Stimulated activated CD4-positive, alpha-beta T cell treated with anti-CD3 and anti-CD28 coated beads, TNF-alpha, amount 100 ng/mL, for 48 hours (primary cell): ENCODE measurements around the gene ALKAL2.

Source experiments
- DNase-seq, 3 donors: peaks; one replicate each; pipeline ENCODE4 v3.0.0-alpha.2; 2020; ENCODE audit warnings: low read depth in 3 of 3

ALKAL2 gene

GRCh38 chr2:290090-290722 lies 2.3 kb upstream of the ALKAL2 start:
- DNase-seq = peak in 2 of 3 donors; percentile 16 to 25

GRCh38 chr2:289362-290089 lies 1.6 kb upstream of the ALKAL2 start:
- no peak for DNase-seq

DNA sequence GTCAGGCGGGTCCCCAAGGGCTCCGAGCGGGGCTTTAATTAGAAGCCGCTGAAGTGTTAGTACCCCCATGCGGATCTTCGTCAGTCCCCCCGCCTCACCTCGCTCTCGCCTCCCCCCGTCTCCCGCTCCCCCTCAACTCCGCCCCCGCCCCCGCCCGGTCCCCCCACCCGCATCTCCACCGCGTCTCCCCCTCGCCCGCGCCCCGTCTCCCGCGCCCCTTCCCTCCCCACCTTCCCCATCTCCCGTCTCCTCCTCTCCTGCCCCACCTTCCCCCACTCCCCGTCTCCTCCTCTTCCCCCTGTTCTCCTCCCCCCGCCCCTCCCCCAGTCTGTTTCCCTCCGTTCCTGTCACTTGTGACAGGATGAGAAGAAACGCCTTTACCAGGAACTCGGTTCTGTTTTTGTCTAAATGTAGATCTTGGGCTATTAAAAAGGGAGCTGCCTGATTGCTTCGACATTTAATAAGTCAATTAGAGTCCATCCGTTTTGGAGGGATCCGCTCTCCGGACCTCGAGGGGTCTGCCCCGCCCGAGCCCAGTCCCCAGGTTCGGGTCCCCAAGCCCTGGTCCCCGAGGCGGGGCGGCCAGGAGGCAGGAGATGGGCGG lies 969 bp upstream of the ALKAL2 start:
- no peak for DNase-seq

DNA sequence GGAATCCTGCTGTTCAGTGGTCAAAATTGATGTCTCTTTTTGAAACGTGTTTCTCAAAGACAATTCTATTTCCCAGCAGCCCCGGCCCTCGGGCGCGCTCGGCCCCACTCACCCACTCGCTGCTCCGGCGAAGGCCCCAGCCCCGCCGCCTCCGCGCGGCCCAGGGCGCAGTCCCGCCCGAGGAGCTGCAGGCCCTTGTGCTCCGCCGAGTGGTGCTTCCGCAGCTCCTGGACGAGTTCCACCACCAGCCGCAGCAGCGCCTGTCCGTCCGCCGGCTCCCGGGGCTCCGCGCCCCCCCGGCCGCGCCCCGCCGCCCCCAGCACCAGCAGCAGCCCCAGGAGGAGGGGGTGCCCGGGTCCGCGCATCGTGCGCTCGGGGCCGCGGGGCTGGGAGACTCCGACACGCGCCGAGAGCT lies 413 bp downstream of the ALKAL2 start:
- DNase-seq = no peak

DNA sequence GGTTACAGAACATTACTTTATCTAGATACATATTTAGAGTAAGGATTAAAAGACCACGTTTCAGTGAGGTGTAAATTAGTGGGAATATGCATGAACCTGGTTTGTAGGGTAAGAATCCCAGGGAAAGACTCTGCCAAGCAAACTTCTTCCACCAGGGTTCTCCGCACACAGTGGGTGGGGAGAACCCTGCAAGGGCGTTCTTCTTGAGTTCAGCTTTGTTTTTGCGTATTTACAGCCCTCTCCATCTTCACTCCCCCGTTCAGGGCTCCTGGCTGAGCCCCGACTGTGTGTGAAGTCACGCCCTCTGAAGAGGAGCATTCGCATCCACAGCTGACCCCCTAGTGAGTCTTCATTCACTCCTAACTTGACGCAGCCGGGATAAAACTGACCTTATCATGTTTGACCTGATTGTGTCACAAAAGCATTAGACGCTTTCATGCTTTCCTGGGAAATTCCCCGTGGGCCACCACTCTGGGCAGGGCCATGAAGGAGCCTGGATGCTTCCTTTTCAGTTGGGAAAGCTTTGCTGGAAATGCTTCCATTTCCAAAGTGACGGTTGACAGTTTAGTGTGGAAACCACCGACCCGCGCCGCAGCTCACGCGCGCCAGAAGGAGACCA lies 1.0 kb downstream of the ALKAL2 start:
- no peak for DNase-seq

DNA sequence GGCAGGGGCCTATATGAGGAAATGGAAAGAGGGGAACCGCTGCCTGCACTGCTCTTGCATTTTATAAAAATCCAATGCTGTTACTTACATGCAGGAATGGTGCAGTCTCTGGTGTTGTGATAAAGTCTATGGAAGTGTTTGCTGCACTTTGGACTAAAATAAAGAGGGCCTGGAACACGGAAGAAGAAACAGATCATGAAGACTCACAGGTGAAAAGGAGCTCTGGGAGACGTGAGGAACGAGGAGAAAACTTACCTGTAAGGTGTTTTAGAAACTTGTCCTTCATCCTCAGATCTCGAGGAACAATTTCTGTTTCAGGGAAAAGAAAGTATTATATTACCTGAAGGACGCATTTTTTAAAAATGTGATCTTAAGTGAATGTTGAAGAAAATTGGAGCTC lies 1.9 kb downstream of the ALKAL2 start:
- DNase-seq = no peak

DNA sequence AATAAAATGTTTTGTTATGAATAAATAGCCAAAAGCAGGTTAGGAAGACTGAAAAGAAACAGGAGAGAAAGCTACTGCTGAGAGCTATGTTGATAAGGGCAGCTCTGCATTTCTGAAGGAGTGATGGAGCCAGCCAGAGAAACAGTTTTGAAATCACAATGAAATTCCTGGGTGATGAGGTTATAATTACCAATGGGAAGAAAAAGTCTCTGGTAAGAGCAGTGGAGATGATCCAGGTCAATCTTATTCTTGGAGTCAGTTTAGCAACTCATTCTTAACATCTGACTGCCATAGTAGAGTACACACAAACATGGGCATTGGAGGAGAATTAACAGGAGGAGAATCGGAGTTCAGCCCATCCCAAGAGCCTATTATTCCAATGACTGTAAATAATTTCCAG lies 2.4 kb downstream of the ALKAL2 start:
- no peak for DNase-seq

- DNase-seq = no peak
These were observed 2.9 kb downstream of the ALKAL2 start for GRCh38 chr2:284896-285492.

DNA sequence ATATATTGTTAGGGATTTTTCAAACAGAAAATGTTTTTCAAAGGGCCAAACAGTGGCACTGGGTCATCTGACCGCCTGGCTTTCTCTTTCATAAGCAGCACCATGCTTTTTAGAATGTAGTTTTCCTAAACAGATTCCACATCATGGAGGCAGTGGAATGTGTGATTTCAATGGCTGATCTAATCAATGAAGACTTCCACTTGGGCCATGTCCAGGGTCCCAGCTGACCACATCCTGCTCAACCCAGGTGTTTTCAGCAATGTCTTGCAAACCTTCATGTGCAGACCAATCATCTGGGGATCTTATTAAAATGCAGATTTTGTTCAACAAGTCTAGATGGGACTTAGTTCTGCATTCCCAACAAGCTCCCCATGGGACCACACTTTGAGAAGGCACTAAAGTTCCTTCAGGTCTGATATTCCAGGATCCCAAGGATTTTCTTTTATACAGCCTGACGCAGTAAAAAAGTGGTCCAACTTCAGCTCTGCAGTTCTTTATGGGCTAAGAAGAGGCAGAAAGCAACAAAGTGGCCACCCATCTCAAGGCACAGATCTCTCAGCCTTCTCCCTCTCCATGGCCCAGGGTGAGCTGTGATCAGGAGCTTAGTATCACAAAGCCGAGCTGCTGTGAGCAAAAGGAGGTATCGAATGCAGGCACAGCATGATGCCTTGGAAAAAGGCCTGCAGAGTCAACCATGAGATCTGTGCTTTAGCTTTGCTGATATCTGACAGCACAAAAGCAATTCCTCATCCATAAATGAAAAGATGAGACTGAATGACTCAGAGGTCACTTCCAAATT lies 3.7 kb downstream of the ALKAL2 start:
- no peak for DNase-seq

DNA sequence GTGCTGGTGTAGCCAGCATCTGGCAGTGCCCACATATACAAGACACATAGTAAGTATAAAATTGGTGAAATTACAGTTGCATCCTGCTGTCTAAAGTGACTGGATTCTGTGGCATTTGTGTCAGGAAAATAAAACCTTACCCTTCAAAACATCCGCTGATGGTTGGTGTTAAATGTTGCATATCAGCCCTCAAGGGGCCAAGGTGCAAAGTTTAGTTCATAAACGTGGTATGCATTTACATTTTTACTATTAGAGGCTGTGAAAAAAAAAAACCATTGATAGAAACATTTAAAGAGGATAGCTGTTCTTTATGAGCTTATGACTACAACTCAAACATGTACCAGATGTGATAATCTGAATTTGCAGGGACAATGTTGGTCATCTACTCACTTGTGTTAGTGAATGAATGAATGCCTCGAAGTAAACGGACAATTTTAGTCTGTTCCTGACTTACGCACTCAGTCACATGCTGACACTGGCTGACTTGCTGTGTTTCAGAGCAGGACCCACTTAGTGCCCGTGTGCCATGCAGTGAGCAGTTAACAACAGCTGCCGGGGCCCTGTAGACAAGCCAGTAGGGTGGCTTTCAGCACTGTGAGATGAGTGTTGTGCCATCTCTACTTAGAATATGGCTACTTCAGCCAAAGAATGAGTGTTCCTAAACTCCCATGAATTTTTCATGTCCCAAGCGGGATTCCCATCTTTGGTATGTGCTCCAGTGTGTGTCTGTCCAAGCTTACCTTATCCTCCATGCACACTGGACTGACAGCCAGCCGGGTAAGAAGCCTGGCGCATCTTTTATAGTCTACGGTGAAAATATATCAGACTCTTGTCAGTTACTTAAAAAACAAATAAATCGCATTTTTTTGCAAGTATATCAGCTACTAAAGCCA lies 5.3 kb downstream of the ALKAL2 start:
- no peak for DNase-seq

GRCh38 chr2:281381-281780 lies 6.5 kb downstream of the ALKAL2 start:
- DNase-seq = no peak

- DNase-seq = no peak
These were observed 7.2 kb downstream of the ALKAL2 start for GRCh38 chr2:280650-281110.

GRCh38 chr2:279956-280649 lies 7.8 kb downstream of the ALKAL2 start:
- no peak for DNase-seq

DNA sequence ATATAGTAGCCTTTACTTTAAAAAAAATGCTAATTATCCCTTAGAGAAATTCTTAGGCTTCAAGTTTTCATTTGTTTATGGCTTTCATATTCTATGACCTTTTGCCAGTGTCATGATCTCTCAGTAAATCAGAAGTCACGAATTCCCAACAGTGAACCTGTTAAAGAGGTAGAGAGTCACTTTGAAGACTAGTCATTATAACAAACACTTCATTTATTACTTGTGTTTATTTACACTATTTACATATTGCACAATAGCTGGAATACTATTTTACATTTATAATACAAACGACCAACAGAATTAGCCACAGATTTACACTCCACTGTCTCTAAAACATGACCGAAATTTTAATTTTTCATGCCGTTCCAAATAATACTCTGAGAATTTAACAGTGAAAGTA lies 8.5 kb downstream of the ALKAL2 start:
- DNase-seq = no peak

DNA sequence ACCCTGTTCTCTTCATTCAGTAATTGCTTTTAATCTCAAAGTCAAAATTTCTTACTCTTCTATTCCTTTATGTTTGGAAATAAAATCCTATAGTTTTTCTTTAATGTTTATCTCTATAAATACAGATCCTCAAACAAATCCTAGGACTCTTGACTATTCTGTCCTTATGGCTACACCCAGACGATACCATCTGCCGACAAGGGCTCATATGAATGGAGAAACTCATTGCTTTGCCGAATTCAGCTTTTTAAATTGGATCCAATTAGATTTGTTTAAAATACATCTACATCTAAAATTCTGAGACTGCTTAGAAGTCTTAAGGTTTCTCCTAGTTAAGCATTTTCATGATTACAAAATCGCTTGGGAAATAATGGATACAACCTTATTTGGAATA lies 9.0 kb downstream of the ALKAL2 start:
- DNase-seq = no peak

GRCh38 chr2:278312-278926 lies 9.5 kb downstream of the ALKAL2 start:
- DNase-seq = no peak

GRCh38 chr2:275466-275865 lies 12.4 kb downstream of the ALKAL2 start:
- no peak for DNase-seq

DNA sequence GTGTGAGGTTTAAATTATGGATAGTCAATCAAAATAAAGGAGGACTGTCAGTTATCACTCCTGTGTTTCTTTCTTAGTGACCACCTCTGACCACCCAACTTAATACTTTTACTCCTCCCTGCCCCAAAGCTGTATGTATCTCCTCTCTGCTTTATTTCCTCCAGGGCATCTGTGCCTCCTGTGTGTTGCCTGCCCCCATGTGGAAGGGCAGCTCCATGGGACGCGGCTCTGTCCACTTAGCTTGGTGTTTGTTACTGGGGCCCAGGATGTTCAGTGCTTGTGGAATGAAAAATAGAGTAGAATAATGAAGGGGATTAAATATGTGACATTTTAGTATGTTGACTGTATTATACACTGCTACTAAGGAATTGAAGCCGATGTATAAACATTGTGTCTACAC lies 13.4 kb downstream of the ALKAL2 start:
- DNase-seq = no peak

GRCh38 chr2:273333-273732 lies 14.6 kb downstream of the ALKAL2 start:
- no peak for DNase-seq
